IMR-90 (cell line): ENCODE measurements around the gene MPPED2. TPM values are rescaled to one million over a fixed set of nuclear protein-coding genes. Genes with fewer than 3 reads are reported as not detected.

Source experiments
- ATAC-seq: fragments of 200-7000 bp; cut with Tn5 transposase; 2 replicates; pipeline ENCODE4 v1.9.1; 2020; ENCODE audit warnings: low read depth, mild to moderate bottlenecking, moderate library complexity
- BruUV-seq: library from RNA; stranded (reverse); fragments of 400-500 nt; replicated peaks from 2 replicates; lab custom pipeline; 2021; lab: Mats Ljungman, UMichigan
- CTCF ChIA-PET: fragments of 300-600 bp; formaldehyde crosslinking; extraction: SDS; loops from one replicate; lab custom pipeline; 2021; ENCODE audit warnings: antibody characterized with exemption; lab: Yijun Ruan, JAX
- POLR2A ChIA-PET: fragments of 300-600 bp; sonication (Branson Sonifier 250); formaldehyde crosslinking; loops from one replicate; lab custom pipeline; 2022; ENCODE audit warnings: antibody characterized with exemption; ENCODE audit not compliant: unreplicated experiment; lab: Charles Lee
- DNase-seq: peaks from one replicate; pipeline ENCODE4 v3.0.0; 2013
- H2AFZ ChIP-seq: replicated peaks from 2 replicates; pipeline ENCODE3; 2013; ENCODE audit warnings: low read length, mild to moderate bottlenecking; ENCODE audit not compliant: poor library complexity
- H2AK5ac ChIP-seq: 2 replicates; pipeline ENCODE4 v1.6.1; 2013; ENCODE audit warnings: low read depth, low read length, inconsistent platforms
- H2AK9ac ChIP-seq: replicated peaks from 2 replicates; pipeline ENCODE3; 2013; ENCODE audit warnings: mild to moderate bottlenecking, low read depth, low read length, moderate library complexity; ENCODE audit not compliant: poor library complexity
- H2BK120ac ChIP-seq: 2 replicates; pipeline ENCODE4 v1.6.1; 2013; ENCODE audit warnings: low read depth, low read length, inconsistent platforms
- H2BK15ac ChIP-seq: 3 replicates; pipeline ENCODE4 v1.6.1; 2013; ENCODE audit warnings: low read depth, low read length, inconsistent platforms
- H2BK20ac ChIP-seq: 2 replicates; pipeline ENCODE4 v1.6.1; 2013; ENCODE audit warnings: low read depth, mild to moderate bottlenecking, inconsistent platforms, low read length, moderate library complexity
- H2BK5ac ChIP-seq: 2 replicates; pipeline ENCODE4 v1.6.1; 2013; ENCODE audit warnings: mild to moderate bottlenecking, low read depth, low read length, inconsistent platforms; ENCODE audit not compliant: poor library complexity, severe bottlenecking
- H3K14ac ChIP-seq: replicated peaks from 2 replicates; pipeline ENCODE4 v1.6.1; 2013; ENCODE audit warnings: low read depth, low read length, inconsistent platforms
- H3K18ac ChIP-seq: 2 replicates; pipeline ENCODE4 v1.6.1; 2013; ENCODE audit warnings: low read depth, low read length, control low read depth
- H3K23ac ChIP-seq: 2 replicates; pipeline ENCODE4 v1.6.1; 2013; ENCODE audit warnings: low read depth, low read length, inconsistent platforms
- H3K27ac ChIP-seq: 2 replicates; pipeline ENCODE4 v1.5.1; 2013; ENCODE audit warnings: mild to moderate bottlenecking, control low read depth, low read length; ENCODE audit not compliant: insufficient read depth
- H3K27me3 ChIP-seq: 2 replicates; pipeline ENCODE4 v1.6.1; 2013; ENCODE audit warnings: low read length; ENCODE audit not compliant: control insufficient read depth, insufficient read depth
- H3K36me3 ChIP-seq: 2 replicates; pipeline ENCODE4 v1.6.1; 2013; ENCODE audit warnings: low read length, mixed read lengths; ENCODE audit not compliant: control insufficient read depth, insufficient read depth
- H3K4ac ChIP-seq: 2 replicates; pipeline ENCODE4 v1.6.1; 2013; ENCODE audit warnings: low read depth, low read length, inconsistent platforms
- H3K4me1 ChIP-seq: 2 replicates; pipeline ENCODE4 v1.6.1; 2013; ENCODE audit warnings: low read length, mixed read lengths; ENCODE audit not compliant: control insufficient read depth, insufficient read depth
- H3K4me2 ChIP-seq: 2 replicates; pipeline ENCODE4 v1.6.1; 2013; ENCODE audit warnings: low read depth, mild to moderate bottlenecking, control low read depth, low read length, moderate library complexity
- H3K4me3 ChIP-seq: 2 replicates; pipeline ENCODE4 v1.5.1; 2013; ENCODE audit warnings: low read depth, mild to moderate bottlenecking, control low read depth, low read length, moderate library complexity; ENCODE audit not compliant: insufficient read depth
- H3K56ac ChIP-seq: 2 replicates; pipeline ENCODE4 v1.6.1; 2013; ENCODE audit warnings: low read length, inconsistent platforms; ENCODE audit not compliant: insufficient read depth; ENCODE audit errors: extremely low read depth
- H3K79me1 ChIP-seq, 2 experiments: 2 replicates each; pipeline ENCODE4 v1.6.1; 2013; ENCODE audit warnings: low read length in 2 of 2, inconsistent platforms in 1 of 2, low read depth in 1 of 2
- H3K9ac ChIP-seq: 2 replicates; pipeline ENCODE4 v1.6.1; 2013; ENCODE audit warnings: low read depth, low read length, control low read depth
- H3K9me1 ChIP-seq: 2 replicates; pipeline ENCODE4 v1.6.1; 2013; ENCODE audit warnings: low read length, inconsistent platforms; ENCODE audit not compliant: insufficient read depth
- H3K9me3 ChIP-seq: 2 replicates; pipeline ENCODE4 v1.6.1; 2013; ENCODE audit warnings: low read length; ENCODE audit not compliant: control insufficient read depth, insufficient read depth
- H4K20me1 ChIP-seq: 2 replicates; pipeline ENCODE4 v1.6.1; 2013; ENCODE audit warnings: low read length, inconsistent platforms; ENCODE audit not compliant: insufficient read depth
- H4K5ac ChIP-seq: 2 replicates; pipeline ENCODE4 v1.6.1; 2013; ENCODE audit warnings: mild to moderate bottlenecking, low read depth, low read length, control low read depth
- H4K8ac ChIP-seq, 2 experiments: 2 replicates each; pipeline ENCODE4 v1.6.1; 2013; ENCODE audit warnings: low read depth in 2 of 2, low read length in 2 of 2, control low read depth in 1 of 2, inconsistent platforms in 1 of 2
- H4K91ac ChIP-seq: 2 replicates; pipeline ENCODE4 v1.6.1; 2013; ENCODE audit warnings: low read depth, low read length, inconsistent platforms; ENCODE audit not compliant: insufficient read depth
- BHLHE40 ChIP-seq: fragments of 150-350 bp; IDR thresholded peaks from 2 replicates; pipeline ENCODE4 v1.6.1; 2016; ENCODE audit warnings: mild to moderate bottlenecking, low read depth, low read length
- CEBPB ChIP-seq: IDR thresholded peaks from 2 replicates; pipeline ENCODE4 v1.6.1; 2012; ENCODE audit warnings: low read depth, low read length, improper control_type of control experiment
- CHD1 ChIP-seq: IDR thresholded peaks from 2 replicates; pipeline ENCODE4 v1.6.1; 2012; ENCODE audit warnings: low read depth, low read length, improper control_type of control experiment
- FOS ChIP-seq: fragments of 150-350 bp; IDR thresholded peaks from 2 replicates; pipeline ENCODE4 v1.6.1; 2016; ENCODE audit warnings: low read depth, low read length
- MAFK ChIP-seq: IDR thresholded peaks from 2 replicates; pipeline ENCODE4 v1.6.1; 2012; ENCODE audit warnings: low read depth, low read length, improper control_type of control experiment
- MAZ ChIP-seq: IDR thresholded peaks from 2 replicates; pipeline ENCODE4 v1.6.1; 2012; ENCODE audit warnings: low read depth, mild to moderate bottlenecking, low read length, improper control_type of control experiment, moderate library complexity, borderline replicate concordance
- MXI1 ChIP-seq: IDR thresholded peaks from 2 replicates; pipeline ENCODE4 v1.6.1; 2012; ENCODE audit warnings: low read depth, mild to moderate bottlenecking, low read length, moderate library complexity, borderline replicate concordance
- NFE2L2 ChIP-seq: fragments of 150-350 bp; IDR thresholded peaks from 2 replicates; pipeline ENCODE4 v1.6.1; 2016; ENCODE audit warnings: low read depth, mild to moderate bottlenecking, low read length
- POLR2A ChIP-seq: IDR thresholded peaks from 2 replicates; pipeline ENCODE4 v1.6.1; 2012; ENCODE audit warnings: mild to moderate bottlenecking, low read depth, low read length
- RAD21 ChIP-seq: IDR thresholded peaks from 2 replicates; pipeline ENCODE4 v1.6.1; 2012; ENCODE audit warnings: low read length, improper control_type of control experiment
- RCOR1 ChIP-seq: IDR thresholded peaks from 2 replicates; pipeline ENCODE4 v1.6.1; 2012; ENCODE audit warnings: mild to moderate bottlenecking, low read length, improper control_type of control experiment; ENCODE audit not compliant: insufficient replicate concordance
- RFX5 ChIP-seq: IDR thresholded peaks from 2 replicates; pipeline ENCODE4 v1.8.0; 2012; ENCODE audit warnings: low read depth, mild to moderate bottlenecking, low read length, moderate library complexity
- SMC3 ChIP-seq: fragments of 150-350 bp; IDR thresholded peaks from 2 replicates; pipeline ENCODE4 v1.6.1; 2016; ENCODE audit warnings: low read depth, mild to moderate bottlenecking, antibody characterized with exemption, low read length, moderate library complexity
- USF2 ChIP-seq: fragments of 150-350 bp; IDR thresholded peaks from 2 replicates; pipeline ENCODE4 v1.6.1; 2017; ENCODE audit warnings: mild to moderate bottlenecking, antibody characterized with exemption, low read length, low read depth
- WGBS, 2 experiments: methylation state at CpG; one replicate each; pipeline versions ENCODE4 v1.1.5 to v1.1.7; 2013; ENCODE audit warnings: missing lambda C conversion rate in 2 of 2; ENCODE audit not compliant: insufficient read length in 1 of 2; ENCODE audit errors: extremely low coverage in 2 of 2; 5-methylcytosine and 5-hydroxymethylcytosine counted together
- dilution Hi-C: fragments of 300-500 bp; cut with HindIII; formaldehyde crosslinking; loops from one replicate; pipeline ENCODE4 v1.14.3; 2018; ENCODE audit warnings: low sequenced_read_pairs; ENCODE audit not compliant: unreplicated experiment
- in situ Hi-C: fragments of 300-500 bp; cut with MboI; formaldehyde crosslinking; loops from 3 replicates; pipeline ENCODE4 v1.14.3; 2019; ENCODE audit warnings: low sequenced_read_pairs, inconsistent platforms, mixed read lengths
- intact Hi-C: fragments of 100-400 bp; cut with micrococcal nuclease; formaldehyde crosslinking; loops from 2 replicates; pipeline ENCODE4 v1.10.0; 2022
- polyA plus RNA-seq, 3 experiments: library from polyadenylated mRNA; depleted of rRNA; stranded (reverse); fragments of >200 nt; gene quantifications; 2 replicates each; pipeline ENCODE4 v1.2.3, GENCODE V29; 2012; ENCODE audit warnings: low replicate concordance in 1 of 3
- total RNA-seq: library from RNA; depleted of rRNA; stranded (reverse); fragments of >200 nt; gene quantifications from 2 replicates; pipeline ENCODE4 v1.2.3, GENCODE V29; 2012
- TF ChIP-seq, protein P1 (sequence below): conservative IDR thresholded peaks from 2 replicates; pipeline ENCODE4 v1.5.1; 2012; ENCODE audit warnings: mild to moderate bottlenecking, low read depth, low read length, improper control_type of control experiment
- TF ChIP-seq, protein P2 (sequence below): fragments of 150-350 bp; IDR thresholded peaks from 2 replicates; pipeline ENCODE4 v1.6.1; 2016; ENCODE audit warnings: low read depth, mild to moderate bottlenecking, low read length, moderate library complexity, borderline replicate concordance

MPPED2 gene
- total and polyA plus RNA-seq, 2 of the 4 experiments (the other 2 are of a cell fraction): 0.10 TPM; not detected in 1

GRCh38 chr11:30526558-30526957 is 59.6 kb downstream of the MPPED2 start:
- in situ Hi-C loops (no loop called here), dilution Hi-C loops (no loop called here), intact Hi-C loops (no loop called here)
- H3K9me3 ChIP-seq: no peaks in the 10 kb centered on the region
- CTCF ChIA-PET: interaction anchor here (0.6 kb wide), 1 partner anchor 294 kb away, joined by 3 read pairs; no protein-coding TSS in a partner anchor
- no peaks in the 10 kb centered on the region for H3K4me1 ChIP-seq
- H3K27ac ChIP-seq: no peak overlapping the region
- no peak overlapping the region for H2AFZ ChIP-seq
- H3K14ac ChIP-seq: no peak overlapping the region
- H2BK20ac ChIP-seq: no peak overlapping the region
- H3K4me2 ChIP-seq: no peak overlapping the region
- no peak overlapping the region for H2BK15ac ChIP-seq
- no peak overlapping the region for H3K9ac ChIP-seq
- no TSS peak for BruUV-seq
- no CpG with 5 or more reads among the region's 3 CpGs for WGBS, 2 experiments
- no peaks in the 10 kb centered on the region for H4K20me1 ChIP-seq
- no peaks in the 10 kb centered on the region for H3K27me3 ChIP-seq
- DNase-seq: no peak
- POLR2A ChIA-PET: no interaction called here
- no peak overlapping the region for H2BK5ac ChIP-seq
- no peak overlapping the region for H4K91ac ChIP-seq
- H2AK5ac ChIP-seq: no peak overlapping the region
- H4K8ac ChIP-seq: no peak overlapping the region
- H2BK120ac ChIP-seq: no peak overlapping the region
- H4K5ac ChIP-seq: no peak overlapping the region
- no peaks in the 10 kb centered on the region for H3K9me1 ChIP-seq
- no peaks in the 10 kb centered on the region for H3K79me1 ChIP-seq
- H3K36me3 ChIP-seq: no peaks in the 10 kb centered on the region
- TF ChIP-seq FOS: no peak
- TF ChIP-seq USF2: no peak
- no peak for TF ChIP-seq POLR2A
- no peak for TF ChIP-seq MAFK
- no peak for TF ChIP-seq SMC3
- TF ChIP-seq BHLHE40: no peak
- TF ChIP-seq MXI1: no peak
- TF ChIP-seq, protein P1, sequence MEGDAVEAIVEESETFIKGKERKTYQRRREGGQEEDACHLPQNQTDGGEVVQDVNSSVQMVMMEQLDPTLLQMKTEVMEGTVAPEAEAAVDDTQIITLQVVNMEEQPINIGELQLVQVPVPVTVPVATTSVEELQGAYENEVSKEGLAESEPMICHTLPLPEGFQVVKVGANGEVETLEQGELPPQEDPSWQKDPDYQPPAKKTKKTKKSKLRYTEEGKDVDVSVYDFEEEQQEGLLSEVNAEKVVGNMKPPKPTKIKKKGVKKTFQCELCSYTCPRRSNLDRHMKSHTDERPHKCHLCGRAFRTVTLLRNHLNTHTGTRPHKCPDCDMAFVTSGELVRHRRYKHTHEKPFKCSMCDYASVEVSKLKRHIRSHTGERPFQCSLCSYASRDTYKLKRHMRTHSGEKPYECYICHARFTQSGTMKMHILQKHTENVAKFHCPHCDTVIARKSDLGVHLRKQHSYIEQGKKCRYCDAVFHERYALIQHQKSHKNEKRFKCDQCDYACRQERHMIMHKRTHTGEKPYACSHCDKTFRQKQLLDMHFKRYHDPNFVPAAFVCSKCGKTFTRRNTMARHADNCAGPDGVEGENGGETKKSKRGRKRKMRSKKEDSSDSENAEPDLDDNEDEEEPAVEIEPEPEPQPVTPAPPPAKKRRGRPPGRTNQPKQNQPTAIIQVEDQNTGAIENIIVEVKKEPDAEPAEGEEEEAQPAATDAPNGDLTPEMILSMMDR: no peak
- no peak for TF ChIP-seq RAD21
- TF ChIP-seq NFE2L2: no peak
- TF ChIP-seq CEBPB: no peak
- no peak for TF ChIP-seq RFX5
- no peak for TF ChIP-seq MAZ
- TF ChIP-seq, protein P2, sequence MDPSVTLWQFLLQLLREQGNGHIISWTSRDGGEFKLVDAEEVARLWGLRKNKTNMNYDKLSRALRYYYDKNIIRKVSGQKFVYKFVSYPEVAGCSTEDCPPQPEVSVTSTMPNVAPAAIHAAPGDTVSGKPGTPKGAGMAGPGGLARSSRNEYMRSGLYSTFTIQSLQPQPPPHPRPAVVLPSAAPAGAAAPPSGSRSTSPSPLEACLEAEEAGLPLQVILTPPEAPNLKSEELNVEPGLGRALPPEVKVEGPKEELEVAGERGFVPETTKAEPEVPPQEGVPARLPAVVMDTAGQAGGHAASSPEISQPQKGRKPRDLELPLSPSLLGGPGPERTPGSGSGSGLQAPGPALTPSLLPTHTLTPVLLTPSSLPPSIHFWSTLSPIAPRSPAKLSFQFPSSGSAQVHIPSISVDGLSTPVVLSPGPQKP: no peak
- TF ChIP-seq RCOR1: no peak
- no peak for TF ChIP-seq CHD1
- no peak overlapping the region for H3K4ac ChIP-seq
- no peak for ATAC-seq
- no peak overlapping the region for H3K4me3 ChIP-seq
- H3K23ac ChIP-seq: no peak overlapping the region
- no peak overlapping the region for H3K56ac ChIP-seq
- no peak overlapping the region for H2AK9ac ChIP-seq
- H3K18ac ChIP-seq: no peak overlapping the region
